ENCODE results near the gene TUG1. TPM values are rescaled to one million over a fixed set of nuclear protein-coding genes. Genes with fewer than 3 reads are reported as not detected.

Gene TUG1
- total RNA-seq, 1 donor from 2014 or later = 83.0 TPM

DNA sequence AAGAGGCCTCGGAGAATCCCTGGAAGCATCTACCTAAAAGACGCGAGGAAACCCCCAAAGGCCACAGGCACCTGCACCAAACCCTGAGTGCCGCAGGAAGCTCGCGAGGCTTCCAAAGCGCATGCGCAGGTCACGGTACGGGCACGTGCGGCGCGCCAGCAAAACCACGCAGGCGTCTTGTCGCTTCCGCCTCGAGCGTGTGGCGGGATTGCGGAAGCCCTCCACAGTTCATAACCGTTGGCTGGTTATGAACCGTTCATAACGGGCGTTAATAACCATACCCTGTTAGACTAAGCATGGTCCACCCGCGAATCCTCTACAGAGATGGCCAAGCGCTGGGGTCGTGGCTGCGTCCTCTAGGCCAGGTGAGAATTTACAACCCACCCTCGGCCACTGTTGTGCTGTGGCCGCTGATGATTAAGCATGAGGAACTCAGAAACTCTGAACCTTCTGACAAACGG, 46.9 kb upstream of the TUG1 start:
- POLR2A ChIA-PET = interaction anchor here (0.6 to 2.6 kb wide), 11 partner anchors 19 to 1735 kb away, joined by 4 to 34 read pairs (median 6); partner anchors contain the start of genes MORC2, RNF185, SLC35E4 and TUG1
- Mint-ChIP-seq H3K36me3 (ENCODE audit: low read depth) (peaks cover 21% of the 10 kb centered on the region), H3K4me1 (peaks cover 10% of the 10 kb centered on the region), H3K27ac (peak overlapping the region; percentile 81), H3K27me3 (no peaks in the 10 kb centered on the region), H3K9me3 (no peaks in the 10 kb centered on the region), H3K4me3 (peak overlapping the region; percentile 82)
- intact Hi-C loops (cut with micrococcal nuclease) = loop anchor here (5.0 to 10.0 kb wide), 2 partner anchors 330 to 657 kb away; partner anchors contain the start of genes OSM and PES1
- no peak for TF ChIP-seq CTCF (IDR thresholded peaks at IDR 0.05)
- CTCF ChIA-PET = interaction anchor here (0.8 to 3.7 kb wide), 2 partner anchors 163 to 288 kb away, joined by 3 to 51 read pairs; partner anchors contain the start of gene SLC35E4
- peak; percentile 73 for ATAC-seq (ENCODE audit: low read depth)
- peak; percentile 59 for DNase-seq

GRCh38 chr22:30923168-30923900, 45.7 kb upstream of the TUG1 start:
- H3K4me3 Mint-ChIP-seq = no peak overlapping the region
- ATAC-seq (ENCODE audit: low read depth) (no peak), DNase-seq (no peak)
- H3K9me3 Mint-ChIP-seq = no peaks in the 10 kb centered on the region
- ChIA-PET POLR2A (interaction anchor here (2.0 to 2.6 kb wide), 2 partner anchors 45 to 288 kb away, joined by 12 to 34 read pairs; partner anchors contain the start of genes MORC2, SLC35E4 and TUG1), CTCF (interaction anchor here (1.9 kb wide), 1 partner anchor 289 kb away, joined by 6 read pairs; no protein-coding TSS in a partner anchor)
- TF ChIP-seq CTCF (IDR thresholded peaks at IDR 0.05) = no peak
- H3K27ac Mint-ChIP-seq = no peak overlapping the region
- intact Hi-C loops (cut with micrococcal nuclease) = loop anchor here (5.0 to 10.0 kb wide), 2 partner anchors 331 to 659 kb away; partner anchors contain the start of genes OSM and PES1
- H3K4me1 Mint-ChIP-seq = peaks cover 10% of the 10 kb centered on the region
- peaks cover 33% of the 10 kb centered on the region for H3K36me3 Mint-ChIP-seq (ENCODE audit: low read depth)
- H3K27me3 Mint-ChIP-seq = no peaks in the 10 kb centered on the region

- peaks cover 48% of the 10 kb centered on the region for H3K36me3 Mint-ChIP-seq (ENCODE audit: low read depth)
- ATAC-seq (ENCODE audit: low read depth) (no peak), DNase-seq (no peak)
- ChIA-PET CTCF (no interaction called here), POLR2A (interaction anchor here (0.6 kb wide), 1 partner anchor 127 kb away, joined by 8 read pairs; no protein-coding TSS in a partner anchor)
- H3K4me3 Mint-ChIP-seq = no peak overlapping the region
- intact Hi-C loops (cut with micrococcal nuclease) = loop anchor here (10.0 kb wide), 1 partner anchor 661 kb away; the partner anchor contains the start of gene OSM
- no peaks in the 10 kb centered on the region for H3K9me3 Mint-ChIP-seq
- no peaks in the 10 kb centered on the region for H3K27me3 Mint-ChIP-seq
- no peak overlapping the region for H3K27ac Mint-ChIP-seq
- no peak for TF ChIP-seq CTCF (IDR thresholded peaks at IDR 0.05)
- peaks cover 8% of the 10 kb centered on the region for H3K4me1 Mint-ChIP-seq
Measured at GRCh38 chr22:30925667-30926066, 43.4 kb upstream of the TUG1 start.

DNA sequence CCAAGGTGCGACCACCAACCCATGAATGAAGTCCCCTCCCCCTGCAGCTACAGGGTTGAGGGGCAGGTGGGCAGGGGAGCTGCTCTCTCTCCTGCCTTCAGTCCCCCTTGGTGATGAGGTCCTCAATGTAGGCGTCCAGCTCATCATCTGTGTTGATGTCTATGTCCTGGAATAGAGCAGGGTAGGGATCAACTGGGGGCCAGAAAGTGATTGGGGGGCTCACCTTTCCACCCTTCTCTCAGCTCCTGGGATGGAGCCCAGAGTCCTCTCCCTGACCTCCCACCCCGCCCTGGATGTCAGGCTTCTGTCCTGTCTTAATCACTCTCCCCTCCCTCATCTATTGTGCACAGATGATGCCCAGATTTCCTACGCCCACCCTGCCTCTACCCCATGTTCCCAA, 42.4 kb upstream of the TUG1 start:
- H3K9me3 Mint-ChIP-seq = no peaks in the 10 kb centered on the region
- H3K27me3 Mint-ChIP-seq = no peaks in the 10 kb centered on the region
- ChIA-PET CTCF (no interaction called here), POLR2A (no interaction called here)
- H3K27ac Mint-ChIP-seq = no peak overlapping the region
- DNase-seq = no peak
- no peak for TF ChIP-seq CTCF (IDR thresholded peaks at IDR 0.05)
- no peak overlapping the region for H3K4me3 Mint-ChIP-seq
- peaks cover 57% of the 10 kb centered on the region for H3K36me3 Mint-ChIP-seq (ENCODE audit: low read depth)
- intact Hi-C loops (cut with micrococcal nuclease) = loop anchor here (10.0 kb wide), 1 partner anchor 662 kb away; the partner anchor contains the start of gene OSM
- ATAC-seq (ENCODE audit: low read depth) = no peak
- peaks cover 4% of the 10 kb centered on the region for H3K4me1 Mint-ChIP-seq

- H3K4me1 Mint-ChIP-seq = no peaks in the 10 kb centered on the region
- no peak for TF ChIP-seq CTCF (IDR thresholded peaks at IDR 0.05)
- no peak overlapping the region for H3K4me3 Mint-ChIP-seq
- H3K27ac Mint-ChIP-seq = no peak overlapping the region
- no peaks in the 10 kb centered on the region for H3K27me3 Mint-ChIP-seq
- ChIA-PET POLR2A (no interaction called here), CTCF (no interaction called here)
- no peak for ATAC-seq (ENCODE audit: low read depth)
- intact Hi-C loops (cut with micrococcal nuclease) = loop anchor here (10.0 kb wide), 1 partner anchor 663 kb away; the partner anchor contains the start of gene OSM
- no peak for DNase-seq
- peaks cover 68% of the 10 kb centered on the region for H3K36me3 Mint-ChIP-seq (ENCODE audit: low read depth)
- H3K9me3 Mint-ChIP-seq = no peaks in the 10 kb centered on the region
Measured at GRCh38 chr22:30927806-30928205, 41.3 kb upstream of the TUG1 start.
